AG10803 (cell line): ENCODE data around the gene OPA1.

Experiments
- DNase-seq: peaks from one replicate; pipeline ENCODE4 v3.0.0; 2010; ENCODE audit warnings: low read depth
- H3K4me3 ChIP-seq: 2 replicates; pipeline ENCODE4 v1.5.1; 2011; ENCODE audit warnings: mild to moderate bottlenecking, low read length, control low read depth
- TF ChIP-seq, protein P1 (sequence below): conservative IDR thresholded peaks from 2 replicates; pipeline ENCODE4 v1.5.1; 2011; ENCODE audit warnings: mild to moderate bottlenecking, low read length, control low read depth, inconsistent platforms

OPA1 gene

DNA sequence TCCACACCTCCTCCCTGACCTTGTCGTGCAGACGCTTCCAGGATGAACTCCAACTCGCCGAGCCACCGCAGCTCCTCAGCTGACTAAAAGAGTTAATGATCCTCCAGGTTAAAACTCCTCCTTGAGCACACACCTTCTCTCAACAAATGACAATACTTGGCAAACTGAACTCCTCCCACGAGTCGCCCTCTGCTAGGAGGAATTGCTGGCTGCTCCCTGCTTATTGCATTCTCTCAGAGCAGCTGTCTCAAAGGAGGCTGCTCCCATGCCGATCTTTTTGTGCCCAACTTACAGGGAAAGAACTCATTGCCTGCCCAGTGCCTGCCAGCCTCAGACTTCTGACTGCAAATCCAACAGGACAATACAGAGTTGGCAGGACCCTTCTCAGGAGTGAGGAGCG is 38.2 kb upstream of the OPA1 start, which contains the start of gene ATP13A4:
Gene ATP13A4, minus strand, starts transcription at position 85 of the 400 bp plus-strand sequence. CDS start 96 bp downstream, outside the sequence.
- DNase-seq = no peak
- no peak within 1 kb of the TSS for H3K4me3 ChIP-seq
- TF ChIP-seq, protein P1, sequence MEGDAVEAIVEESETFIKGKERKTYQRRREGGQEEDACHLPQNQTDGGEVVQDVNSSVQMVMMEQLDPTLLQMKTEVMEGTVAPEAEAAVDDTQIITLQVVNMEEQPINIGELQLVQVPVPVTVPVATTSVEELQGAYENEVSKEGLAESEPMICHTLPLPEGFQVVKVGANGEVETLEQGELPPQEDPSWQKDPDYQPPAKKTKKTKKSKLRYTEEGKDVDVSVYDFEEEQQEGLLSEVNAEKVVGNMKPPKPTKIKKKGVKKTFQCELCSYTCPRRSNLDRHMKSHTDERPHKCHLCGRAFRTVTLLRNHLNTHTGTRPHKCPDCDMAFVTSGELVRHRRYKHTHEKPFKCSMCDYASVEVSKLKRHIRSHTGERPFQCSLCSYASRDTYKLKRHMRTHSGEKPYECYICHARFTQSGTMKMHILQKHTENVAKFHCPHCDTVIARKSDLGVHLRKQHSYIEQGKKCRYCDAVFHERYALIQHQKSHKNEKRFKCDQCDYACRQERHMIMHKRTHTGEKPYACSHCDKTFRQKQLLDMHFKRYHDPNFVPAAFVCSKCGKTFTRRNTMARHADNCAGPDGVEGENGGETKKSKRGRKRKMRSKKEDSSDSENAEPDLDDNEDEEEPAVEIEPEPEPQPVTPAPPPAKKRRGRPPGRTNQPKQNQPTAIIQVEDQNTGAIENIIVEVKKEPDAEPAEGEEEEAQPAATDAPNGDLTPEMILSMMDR = no peak

DNA sequence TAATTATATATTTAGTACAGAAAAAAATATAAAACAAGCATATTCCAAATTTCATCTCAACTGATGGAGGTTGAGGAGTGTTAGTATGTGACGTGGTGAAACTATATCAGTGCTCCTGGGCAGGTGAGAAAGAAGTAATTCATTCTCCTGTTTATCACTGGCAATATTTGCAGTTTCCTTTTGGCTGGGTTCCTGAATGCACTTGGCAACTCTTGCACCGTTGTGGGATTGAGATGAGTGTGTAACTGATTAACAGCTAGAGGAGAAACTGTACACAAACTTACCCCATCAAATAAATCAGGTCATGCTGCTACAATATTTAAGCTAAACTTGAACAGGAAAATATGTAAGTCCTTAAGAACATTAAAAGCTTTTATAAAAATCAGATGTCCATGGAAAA is 36.2 kb upstream of the OPA1 start:
- TF ChIP-seq, protein P1 = no peak
- no peak overlapping the region for H3K4me3 ChIP-seq
- DNase-seq = no peak

DNA sequence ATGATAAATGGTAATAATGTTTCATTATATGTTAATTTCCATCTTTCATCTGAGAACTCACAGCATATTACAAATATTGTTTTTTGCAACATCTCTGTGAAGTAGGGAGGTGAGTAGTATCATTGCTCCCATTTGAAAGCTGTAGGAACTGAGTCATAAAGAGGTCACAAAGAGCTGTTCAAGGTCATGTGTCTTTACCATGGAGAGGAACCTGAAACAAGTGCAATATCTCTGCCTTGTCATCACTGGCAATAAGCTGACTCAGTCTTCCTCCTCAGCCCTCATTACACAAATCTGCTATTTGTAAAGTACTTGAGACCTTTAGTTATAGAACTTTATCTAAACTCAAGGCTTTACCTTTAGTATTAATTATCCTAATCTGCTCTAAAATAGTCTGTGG is 33.9 kb upstream of the OPA1 start:
- no peak overlapping the region for H3K4me3 ChIP-seq
- TF ChIP-seq, protein P1 = no peak
- DNase-seq = no peak

DNA sequence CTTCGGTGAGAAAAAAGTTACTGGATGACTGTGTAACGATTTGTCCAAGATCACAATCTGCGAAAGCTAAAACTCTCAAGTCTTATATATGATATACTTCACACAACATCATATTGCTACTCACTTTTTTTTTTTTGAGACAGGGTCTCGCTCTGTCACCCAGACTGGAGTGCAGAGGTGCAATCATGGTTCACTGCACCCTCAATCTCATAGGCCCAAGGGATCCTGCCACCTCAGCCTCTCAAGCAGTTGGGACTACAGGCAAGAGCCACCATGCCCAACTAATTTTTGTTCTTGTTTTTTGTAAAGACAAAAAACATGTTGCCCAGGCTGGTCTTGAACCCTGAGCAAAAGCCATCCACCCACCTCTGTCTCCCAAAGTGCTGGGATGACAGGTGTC is 32.9 kb upstream of the OPA1 start:
- H3K4me3 ChIP-seq = no peak overlapping the region
- TF ChIP-seq, protein P1 = no peak
- DNase-seq = no peak

DNA sequence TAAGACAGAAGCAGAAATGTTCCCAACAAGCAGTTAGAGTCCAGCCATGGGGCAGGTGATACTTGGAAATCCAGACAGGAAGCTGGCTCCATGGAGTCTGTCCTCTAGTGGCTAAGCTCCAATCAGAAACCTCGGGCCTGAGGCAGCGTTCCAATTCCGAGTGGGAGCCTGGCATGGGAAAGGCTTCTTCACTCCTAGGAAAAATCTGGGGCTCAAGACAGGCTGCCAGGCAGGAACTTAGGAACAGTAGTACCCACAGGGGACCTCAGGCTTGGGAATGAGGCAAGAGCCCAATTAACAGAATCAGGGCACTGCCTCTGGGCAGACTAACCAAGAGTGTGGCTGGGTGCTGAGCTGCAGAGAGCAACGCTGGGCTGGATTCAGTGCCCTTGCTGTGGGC is 32.1 kb upstream of the OPA1 start:
- no peak for DNase-seq
- TF ChIP-seq, protein P1 = no peak
- H3K4me3 ChIP-seq = no peak overlapping the region

DNA sequence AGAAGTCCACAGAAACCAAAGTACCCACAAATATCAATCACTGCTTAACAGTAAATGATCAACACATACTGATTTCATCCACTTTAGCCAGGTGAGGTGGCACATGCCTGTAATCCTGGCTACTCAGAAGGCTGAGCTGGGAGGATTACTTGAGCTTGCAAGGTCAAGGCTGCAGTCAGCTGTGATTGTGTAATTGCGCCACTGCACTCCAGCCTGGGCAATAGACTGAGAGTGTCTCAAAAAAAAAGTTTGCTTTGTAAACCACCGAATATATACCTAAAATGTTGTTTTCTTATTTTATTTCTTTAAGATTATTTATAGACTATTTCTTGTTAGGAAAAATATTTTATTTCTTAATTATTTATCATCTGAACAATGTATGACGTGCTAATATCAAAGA is 29.6 kb upstream of the OPA1 start:
- TF ChIP-seq, protein P1 = no peak
- no peak overlapping the region for H3K4me3 ChIP-seq
- no peak for DNase-seq

DNA sequence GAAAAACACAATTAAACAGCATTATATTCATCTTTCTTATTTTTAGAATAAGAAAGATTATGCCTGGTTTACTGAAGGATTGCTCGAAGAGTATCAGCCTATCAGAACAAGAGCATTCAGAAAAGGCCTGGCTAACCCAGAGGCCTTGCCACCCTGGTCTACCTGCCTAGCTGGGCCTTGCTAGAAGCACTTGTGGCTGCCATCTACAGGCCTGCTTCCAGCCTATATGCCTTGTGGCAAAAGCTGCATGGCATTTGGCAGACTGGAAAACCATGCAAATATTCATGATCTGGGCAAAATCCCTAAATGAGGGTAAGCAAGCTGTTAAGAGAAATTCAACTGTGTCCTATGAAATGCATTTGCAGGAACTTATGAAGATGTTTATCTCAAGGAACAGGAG is 29.0 kb upstream of the OPA1 start:
- no peak for DNase-seq
- H3K4me3 ChIP-seq = no peak overlapping the region
- TF ChIP-seq, protein P1 = no peak
